Measurements from ENCODE around the gene SYNPO2.

GRCh38 chr4:118867311-118868067, 21.2 kb upstream of the SYNPO2 start:
- no peak for TF ChIP-seq TAF1 (IDR thresholded peaks at IDR 0.05; ENCODE audit: low read depth)
- TF ChIP-seq MAX (IDR thresholded peaks at IDR 0.05), result no peak
- no peak for TF ChIP-seq USF1 (IDR thresholded peaks at IDR 0.05)
- no peak for TF ChIP-seq EP300 (IDR thresholded peaks at IDR 0.05; ENCODE audit: borderline replicate concordance)
